ENCODE data around the gene SIGLEC15.

The SIGLEC15 gene

GRCh38 chr18:45830917-45831316 lies 5.4 kb downstream of the SIGLEC15 start:
- Histone ChIP-seq H3K4me3 (ENCODE audit: low read length) (no peak overlapping the region), H3K23ac (ENCODE audit: low read length) (no peak overlapping the region), H3K36me3 (ENCODE audit: control insufficient read depth, insufficient read depth, low read length) (no peaks in the 10 kb centered on the region), H2AK5ac (ENCODE audit: low read length) (no peak overlapping the region), H3K27me3 (ENCODE audit: insufficient read depth, low read length, poor library complexity) (no peaks in the 10 kb centered on the region), H4K8ac (ENCODE audit: low read depth, low read length) (no peak overlapping the region), H3K9ac (ENCODE audit: low read length) (no peak overlapping the region), H3K79me1 (ENCODE audit: low read length) (no peaks in the 10 kb centered on the region), H2BK15ac (replicated peaks; ENCODE audit: low read depth) (no peak overlapping the region), H4K5ac (ENCODE audit: low read length) (no peak overlapping the region), H2BK120ac (ENCODE audit: low read depth, low read length) (no peak overlapping the region), H3K18ac (ENCODE audit: low read length) (no peak overlapping the region), H2BK5ac (ENCODE audit: low read length) (no peak overlapping the region), H3K79me2 (ENCODE audit: control insufficient read depth, insufficient read depth, low read length) (no peaks in the 10 kb centered on the region), H3K27ac (ENCODE audit: low read depth, low read length) (no peak overlapping the region), H3K4me2 (ENCODE audit: low read length) (no peak overlapping the region), H3K56ac (ENCODE audit: low read length) (no peak overlapping the region), H3K4me1 (ENCODE audit: control insufficient read depth, low read depth, low read length) (peaks cover 4% of the 10 kb centered on the region), H3K4ac (ENCODE audit: low read depth, low read length) (no peak overlapping the region)
- WGBS (ENCODE audit: extremely low coverage, insufficient coverage, low lambda C conversion rate): no CpG with 5 or more reads among the region's 7 CpGs
- no peak for DNase-seq

GRCh38 chr18:45833846-45834245 lies 8.4 kb downstream of the SIGLEC15 start:
- Histone ChIP-seq H3K4me3 (ENCODE audit: low read length) (no peak overlapping the region), H3K4me1 (ENCODE audit: control insufficient read depth, low read depth, low read length) (peaks cover 2% of the 10 kb centered on the region), H3K56ac (ENCODE audit: low read length) (no peak overlapping the region), H2AK5ac (ENCODE audit: low read length) (no peak overlapping the region), H3K4me2 (ENCODE audit: low read length) (no peak overlapping the region), H3K27ac (ENCODE audit: low read depth, low read length) (no peak overlapping the region), H2BK120ac (ENCODE audit: low read depth, low read length) (no peak overlapping the region), H2BK5ac (ENCODE audit: low read length) (no peak overlapping the region), H4K5ac (ENCODE audit: low read length) (no peak overlapping the region), H3K79me2 (ENCODE audit: control insufficient read depth, insufficient read depth, low read length) (no peaks in the 10 kb centered on the region), H3K27me3 (ENCODE audit: insufficient read depth, low read length, poor library complexity) (no peaks in the 10 kb centered on the region), H4K8ac (ENCODE audit: low read depth, low read length) (no peak overlapping the region), H3K4ac (ENCODE audit: low read depth, low read length) (no peak overlapping the region), H3K9ac (ENCODE audit: low read length) (no peak overlapping the region), H2BK15ac (replicated peaks; ENCODE audit: low read depth) (no peak overlapping the region), H3K23ac (ENCODE audit: low read length) (no peak overlapping the region), H3K18ac (ENCODE audit: low read length) (no peak overlapping the region), H3K36me3 (ENCODE audit: control insufficient read depth, insufficient read depth, low read length) (no peaks in the 10 kb centered on the region), H3K79me1 (ENCODE audit: low read length) (no peaks in the 10 kb centered on the region)
- no CpG with 5 or more reads among the region's 5 CpGs for WGBS (ENCODE audit: extremely low coverage, insufficient coverage, low lambda C conversion rate)
- no peak for DNase-seq

- no peak overlapping the region for H4K8ac ChIP-seq (ENCODE audit: low read depth, low read length)
- no peak overlapping the region for H2AK5ac ChIP-seq (ENCODE audit: low read length)
- H3K4ac ChIP-seq (ENCODE audit: low read depth, low read length): no peak overlapping the region
- H2BK15ac ChIP-seq (replicated peaks; ENCODE audit: low read depth): no peak overlapping the region
- no peaks in the 10 kb centered on the region for H3K79me1 ChIP-seq (ENCODE audit: low read length)
- no peak for DNase-seq
- no peak overlapping the region for H3K4me2 ChIP-seq (ENCODE audit: low read length)
- no peak overlapping the region for H3K9ac ChIP-seq (ENCODE audit: low read length)
- WGBS (ENCODE audit: extremely low coverage, insufficient coverage, low lambda C conversion rate): no CpG with 5 or more reads among the region's 1 CpG
- H2BK120ac ChIP-seq (ENCODE audit: low read depth, low read length): no peak overlapping the region
- no peak overlapping the region for H3K4me3 ChIP-seq (ENCODE audit: low read length)
- H3K56ac ChIP-seq (ENCODE audit: low read length): no peak overlapping the region
- no peak overlapping the region for H3K27ac ChIP-seq (ENCODE audit: low read depth, low read length)
- no peaks in the 10 kb centered on the region for H3K36me3 ChIP-seq (ENCODE audit: control insufficient read depth, insufficient read depth, low read length)
- peaks cover 2% of the 10 kb centered on the region for H3K4me1 ChIP-seq (ENCODE audit: control insufficient read depth, low read depth, low read length)
- no peak overlapping the region for H2BK5ac ChIP-seq (ENCODE audit: low read length)
- H4K5ac ChIP-seq (ENCODE audit: low read length): no peak overlapping the region
- H3K23ac ChIP-seq (ENCODE audit: low read length): no peak overlapping the region
- H3K79me2 ChIP-seq (ENCODE audit: control insufficient read depth, insufficient read depth, low read length): no peaks in the 10 kb centered on the region
- no peak overlapping the region for H3K18ac ChIP-seq (ENCODE audit: low read length)
- H3K27me3 ChIP-seq (ENCODE audit: insufficient read depth, low read length, poor library complexity): no peaks in the 10 kb centered on the region
Measured at GRCh38 chr18:45834306-45834705, 8.8 kb downstream of the SIGLEC15 start.

GRCh38 chr18:45835057-45835636 lies 9.7 kb downstream of the SIGLEC15 start:
- Histone ChIP-seq H2BK120ac (ENCODE audit: low read depth, low read length) (no peak overlapping the region), H3K4ac (ENCODE audit: low read depth, low read length) (no peak overlapping the region), H4K5ac (ENCODE audit: low read length) (no peak overlapping the region), H2AK5ac (ENCODE audit: low read length) (no peak overlapping the region), H3K4me1 (ENCODE audit: control insufficient read depth, low read depth, low read length) (no peaks in the 10 kb centered on the region), H3K4me3 (ENCODE audit: low read length) (no peak overlapping the region), H3K9ac (ENCODE audit: low read length) (no peak overlapping the region), H3K79me1 (ENCODE audit: low read length) (no peaks in the 10 kb centered on the region), H4K8ac (ENCODE audit: low read depth, low read length) (no peak overlapping the region), H3K56ac (ENCODE audit: low read length) (no peak overlapping the region), H3K18ac (ENCODE audit: low read length) (no peak overlapping the region), H2BK15ac (replicated peaks; ENCODE audit: low read depth) (no peak overlapping the region), H3K36me3 (ENCODE audit: control insufficient read depth, insufficient read depth, low read length) (no peaks in the 10 kb centered on the region), H3K79me2 (ENCODE audit: control insufficient read depth, insufficient read depth, low read length) (no peaks in the 10 kb centered on the region), H3K4me2 (ENCODE audit: low read length) (no peak overlapping the region), H3K27me3 (ENCODE audit: insufficient read depth, low read length, poor library complexity) (no peaks in the 10 kb centered on the region), H3K23ac (ENCODE audit: low read length) (no peak overlapping the region), H2BK5ac (ENCODE audit: low read length) (no peak overlapping the region), H3K27ac (ENCODE audit: low read depth, low read length) (no peak overlapping the region)
- DNase-seq: no peak
- no CpG with 5 or more reads among the region's 3 CpGs for WGBS (ENCODE audit: extremely low coverage, insufficient coverage, low lambda C conversion rate)

GRCh38 chr18:45836242-45837205 lies 11.0 kb downstream of the SIGLEC15 start:
- peak overlapping the region; percentile 15 for H3K56ac ChIP-seq (ENCODE audit: low read length)
- no peak overlapping the region for H4K8ac ChIP-seq (ENCODE audit: low read depth, low read length)
- no peak overlapping the region for H4K5ac ChIP-seq (ENCODE audit: low read length)
- H3K36me3 ChIP-seq (ENCODE audit: control insufficient read depth, insufficient read depth, low read length): no peaks in the 10 kb centered on the region
- H3K9ac ChIP-seq (ENCODE audit: low read length): no peak overlapping the region
- no peak overlapping the region for H3K23ac ChIP-seq (ENCODE audit: low read length)
- H2AK5ac ChIP-seq (ENCODE audit: low read length): no peak overlapping the region
- no peak overlapping the region for H3K4me3 ChIP-seq (ENCODE audit: low read length)
- H2BK15ac ChIP-seq (replicated peaks; ENCODE audit: low read depth): no peak overlapping the region
- no peak overlapping the region for H3K18ac ChIP-seq (ENCODE audit: low read length)
- H3K4me2 ChIP-seq (ENCODE audit: low read length): no peak overlapping the region
- H2BK5ac ChIP-seq (ENCODE audit: low read length): no peak overlapping the region
- H3K27me3 ChIP-seq (ENCODE audit: insufficient read depth, low read length, poor library complexity): no peaks in the 10 kb centered on the region
- H2BK120ac ChIP-seq (ENCODE audit: low read depth, low read length): no peak overlapping the region
- no peak for DNase-seq
- H3K27ac ChIP-seq (ENCODE audit: low read depth, low read length): no peak overlapping the region
- no peaks in the 10 kb centered on the region for H3K4me1 ChIP-seq (ENCODE audit: control insufficient read depth, low read depth, low read length)
- H3K4ac ChIP-seq (ENCODE audit: low read depth, low read length): no peak overlapping the region
- no CpG with 5 or more reads among the region's 14 CpGs for WGBS (ENCODE audit: extremely low coverage, insufficient coverage, low lambda C conversion rate)
- no peaks in the 10 kb centered on the region for H3K79me2 ChIP-seq (ENCODE audit: control insufficient read depth, insufficient read depth, low read length)
- no peaks in the 10 kb centered on the region for H3K79me1 ChIP-seq (ENCODE audit: low read length)

Data from mesendoderm (in vitro differentiated cells).